H1 (cell line): ENCODE results near the gene F5. TPM values are rescaled to one million over a fixed set of nuclear protein-coding genes. Genes with fewer than 3 reads are reported as not detected.
A peak's percentile ranks its signal among the peaks of the same experiment; 100 is the strongest.

Experiments
- CTCF ChIA-PET: fragments of 300-600 bp; sonication (Branson Sonifier 250); formaldehyde crosslinking; loops from one replicate; lab custom pipeline; 2021; ENCODE audit not compliant: partially characterized antibody; lab: Charles Lee
- POLR2A ChIA-PET: fragments of 300-600 bp; sonication (Branson Sonifier 250); formaldehyde crosslinking; loops from one replicate; lab custom pipeline; 2021; ENCODE audit warnings: inconsistent platforms; ENCODE audit not compliant: partially characterized antibody; lab: Charles Lee
- DNase-seq, 2 experiments: peaks; one replicate each; pipeline versions ENCODE4 v3.0.0 to v3.0.0-alpha.2; 2010 to 2022; ENCODE audit warnings: low spot score in 2 of 2, low read depth in 1 of 2, mixed read lengths in 1 of 2
- FAIRE-seq: peaks from 2 replicates; lab custom pipeline; 2011; peaks lifted over from hg19 to GRCh38; lab: Jason Lieb, UNC
- H2AFZ ChIP-seq: 2 replicates; pipeline ENCODE4 v1.8.1; 2012; ENCODE audit warnings: low read length, inconsistent platforms
- H2AK5ac ChIP-seq: 2 replicates; pipeline ENCODE4 v1.6.1; 2013; ENCODE audit warnings: low read depth, low read length
- H2BK120ac ChIP-seq: replicated peaks from 2 replicates; pipeline ENCODE3; 2013; ENCODE audit warnings: low read depth, low read length, inconsistent platforms
- H2BK12ac ChIP-seq: 2 replicates; pipeline ENCODE4 v1.6.1; 2013; ENCODE audit warnings: low read depth, low read length
- H2BK15ac ChIP-seq: 2 replicates; pipeline ENCODE4 v1.6.1; 2013; ENCODE audit warnings: low read length
- H2BK20ac ChIP-seq: 2 replicates; pipeline ENCODE4 v1.6.1; 2013; ENCODE audit warnings: low read length
- H2BK5ac ChIP-seq: 2 replicates; pipeline ENCODE4 v1.6.1; 2013; ENCODE audit warnings: low read depth, low read length
- H3K14ac ChIP-seq: 2 replicates; pipeline ENCODE4 v1.6.1; 2013; ENCODE audit warnings: inconsistent platforms; ENCODE audit not compliant: insufficient read length
- H3K18ac ChIP-seq: 2 replicates; pipeline ENCODE4 v1.6.1; 2013; ENCODE audit warnings: low read length; ENCODE audit errors: extremely low read depth
- H3K23ac ChIP-seq: 2 replicates; pipeline ENCODE4 v1.6.1; 2013; ENCODE audit warnings: inconsistent platforms; ENCODE audit not compliant: insufficient read length
- H3K23me2 ChIP-seq: 2 replicates; pipeline ENCODE4 v1.6.1; 2013; ENCODE audit warnings: low read depth, low read length
- H3K27ac ChIP-seq: 2 replicates; pipeline ENCODE4 v1.6.1; 2011; ENCODE audit warnings: low read depth, low read length, inconsistent platforms
- H3K27me3 ChIP-seq, 4 experiments: replicated peaks in 1 of 4; 1 replicate in 1 of 4; 2 replicates in 3 of 4; pipeline versions ENCODE4 v1.6.1 to v1.8.1; 2011 to 2013; ENCODE audit warnings: low read length in 3 of 4, mild to moderate bottlenecking in 3 of 4, inconsistent platforms in 2 of 4, mixed read lengths in 2 of 4, moderate library complexity in 1 of 4; ENCODE audit not compliant: control insufficient read depth in 3 of 4, insufficient read depth in 3 of 4; ENCODE audit errors: extremely low read depth in 1 of 4
- H3K36me3 ChIP-seq, 4 experiments: 2 replicates each; pipeline versions ENCODE4 v1.6.1 to v1.8.1; 2011 to 2013; ENCODE audit warnings: mild to moderate bottlenecking in 4 of 4, low read length in 3 of 4, moderate library complexity in 2 of 4, control low read depth in 1 of 4, inconsistent platforms in 1 of 4; ENCODE audit not compliant: insufficient read depth in 4 of 4, control insufficient read depth in 2 of 4
- H3K4ac ChIP-seq: replicated peaks from 2 replicates; pipeline ENCODE3; 2013; ENCODE audit warnings: low read length, low read depth, mixed read lengths, inconsistent platforms; ENCODE audit not compliant: insufficient read length
- H3K4me1 ChIP-seq, 4 experiments: replicated peaks in 1 of 4; 1 replicate in 1 of 4; 2 replicates in 3 of 4; pipeline versions ENCODE4 v1.6.1 to v1.8.1; 2011 to 2013; ENCODE audit warnings: low read length in 3 of 4, inconsistent platforms in 2 of 4, mixed read lengths in 1 of 4; ENCODE audit not compliant: insufficient read depth in 4 of 4, control insufficient read depth in 3 of 4
- H3K4me2 ChIP-seq, 2 experiments: 2 replicates each; pipeline versions ENCODE4 v1.6.1 to v1.8.1; 2011 to 2013; ENCODE audit warnings: low read depth in 2 of 2, low read length in 2 of 2, control low read depth in 1 of 2, inconsistent platforms in 1 of 2, mild to moderate bottlenecking in 1 of 2; ENCODE audit not compliant: insufficient read depth in 1 of 2
- H3K4me3 ChIP-seq, 4 experiments: fragments of 200-600, 300-600 bp in 1 of 4; sonication (generic), shearing (Covaris generic), sonication (Bioruptor Twin) in 1 of 4; 2 replicates each; pipeline versions ENCODE4 v1.5.1 to v1.8.1; 2011 to 2016; ENCODE audit warnings: low read length in 4 of 4, low read depth in 3 of 4, control low read depth in 2 of 4, inconsistent platforms in 2 of 4, mild to moderate bottlenecking in 2 of 4, mixed read lengths in 1 of 4, moderate library complexity in 1 of 4; ENCODE audit not compliant: insufficient read depth in 2 of 4; ENCODE audit errors: extremely low read depth in 1 of 4
- H3K56ac ChIP-seq: replicated peaks from 2 replicates; pipeline ENCODE3; 2013; ENCODE audit warnings: low read depth, mild to moderate bottlenecking, mixed read lengths, low read length, inconsistent platforms; ENCODE audit not compliant: insufficient read length
- H3K79me1 ChIP-seq: 2 replicates; pipeline ENCODE4 v1.6.1; 2013; ENCODE audit warnings: low read depth, low read length, control low read depth
- H3K79me2 ChIP-seq, 2 experiments: 2 replicates each; pipeline versions ENCODE4 v1.6.1 to v1.8.1; 2012 to 2013; ENCODE audit warnings: low read length in 2 of 2, mild to moderate bottlenecking in 2 of 2, inconsistent platforms in 1 of 2; ENCODE audit not compliant: insufficient read depth in 2 of 2, control insufficient read depth in 1 of 2
- H3K9ac ChIP-seq, 4 experiments: replicated peaks in 1 of 4; 1 replicate in 1 of 4; 2 replicates in 3 of 4; pipeline versions ENCODE4 v1.6.1 to v1.8.1; 2011 to 2013; ENCODE audit warnings: low read depth in 3 of 4, low read length in 3 of 4, control low read depth in 2 of 4, mild to moderate bottlenecking in 2 of 4, moderate library complexity in 2 of 4, inconsistent platforms in 1 of 4; ENCODE audit errors: extremely low read depth in 1 of 4
- H3K9me3 ChIP-seq, 2 experiments: 2 replicates each; pipeline versions ENCODE4 v1.6.1 to v1.8.1; 2012 to 2013; ENCODE audit warnings: mild to moderate bottlenecking in 2 of 2, moderate library complexity in 2 of 2, control low read depth in 1 of 2, inconsistent platforms in 1 of 2, low read depth in 1 of 2, low read length in 1 of 2, mixed read lengths in 1 of 2; ENCODE audit not compliant: insufficient read depth in 2 of 2
- H4K20me1 ChIP-seq, 2 experiments: replicated peaks in 1 of 2; 2 replicates each; pipeline versions ENCODE3 to v1.8.1; 2011 to 2013; ENCODE audit warnings: inconsistent platforms in 2 of 2, low read length in 2 of 2, mild to moderate bottlenecking in 1 of 2; ENCODE audit not compliant: insufficient read depth in 2 of 2, control insufficient read depth in 1 of 2
- H4K5ac ChIP-seq: 2 replicates; pipeline ENCODE4 v1.6.1; 2013; ENCODE audit warnings: low read length, low read depth, mixed read lengths, inconsistent platforms; ENCODE audit not compliant: insufficient read length
- H4K8ac ChIP-seq: 2 replicates; pipeline ENCODE4 v1.8.0; 2013; ENCODE audit warnings: mild to moderate bottlenecking, moderate library complexity, low read length, inconsistent platforms; ENCODE audit not compliant: insufficient read depth; ENCODE audit errors: extremely low read depth
- H4K91ac ChIP-seq: replicated peaks from 2 replicates; pipeline ENCODE3; 2013; ENCODE audit warnings: low read length, mixed read lengths, inconsistent platforms; ENCODE audit not compliant: insufficient read length
- CBX8 ChIP-seq: fragments of 300-800, 300-1000 bp; sonication (generic); IDR thresholded peaks from 2 replicates; pipeline ENCODE4 v1.7.1; 2016; ENCODE audit warnings: low read depth, low read length, borderline replicate concordance
- GTF2F1 ChIP-seq: IDR thresholded peaks from 2 replicates; pipeline ENCODE4 v1.6.1; 2012; ENCODE audit warnings: low read depth, low read length, improper control_type of control experiment, borderline replicate concordance
- KDM1A ChIP-seq: fragments of 200-600, 300-600 bp; sonication (generic); IDR thresholded peaks from 2 replicates; pipeline ENCODE4 v1.7.1; 2016; ENCODE audit warnings: mild to moderate bottlenecking, low read length, borderline replicate concordance
- KDM5A ChIP-seq: fragments of 200-600 bp; IDR thresholded peaks from 2 replicates; pipeline ENCODE4 v1.7.1; 2012; ENCODE audit warnings: mild to moderate bottlenecking, low read length, inconsistent platforms, mixed read lengths
- PHF8 ChIP-seq: fragments of 200-600 bp; sonication (generic); conservative IDR thresholded peaks from 2 replicates; pipeline ENCODE4 v1.7.1; 2012; ENCODE audit warnings: low read depth, mild to moderate bottlenecking, inconsistent platforms, low read length, moderate library complexity
- POU5F1 ChIP-seq: IDR thresholded peaks from 2 replicates; pipeline ENCODE4 v1.6.1; 2011; ENCODE audit warnings: low read depth, mild to moderate bottlenecking, low read length, moderate library complexity
- RFX5 ChIP-seq: IDR thresholded peaks from 2 replicates; pipeline ENCODE4 v1.6.1; 2011; ENCODE audit warnings: low read depth, low read length, improper control_type of control experiment, borderline replicate concordance
- SIRT6 ChIP-seq: IDR thresholded peaks from one replicate; pipeline ENCODE4 v1.7.1; 2012; ENCODE audit warnings: low read length, inconsistent platforms
- SP2 ChIP-seq: IDR thresholded peaks from 2 replicates; pipeline ENCODE4 v1.6.1; 2012; ENCODE audit warnings: mild to moderate bottlenecking, low read length, inconsistent platforms
- TEAD4 ChIP-seq: IDR thresholded peaks from 2 replicates; pipeline ENCODE4 v1.6.1; 2012; ENCODE audit warnings: low read depth, low read length, inconsistent platforms, mixed read lengths
- YY1 ChIP-seq: IDR thresholded peaks from 2 replicates; pipeline ENCODE4 v1.6.1; 2011; ENCODE audit warnings: low read depth, mild to moderate bottlenecking, low read length
- WGBS, 2 experiments: shearing (Covaris generic) in 1 of 2; methylation state at CpG; one replicate each; pipeline versions ENCODE4 v1.1.6 to v1.1.7; 2013 to 2015; ENCODE audit warnings: low lambda C conversion rate in 2 of 2, mixed read lengths in 2 of 2, inconsistent platforms in 1 of 2, low coverage in 1 of 2, missing lambda C conversion rate in 1 of 2; ENCODE audit not compliant: insufficient replicate concordance in 2 of 2, insufficient coverage in 1 of 2, insufficient read length in 1 of 2; ENCODE audit errors: extremely low coverage in 1 of 2, missing lambda C conversion rate in 1 of 2; 5-methylcytosine and 5-hydroxymethylcytosine counted together
- polyA plus RNA-seq, 7 experiments: library from polyadenylated mRNA; depleted of rRNA in 3 of 7; stranded (reverse) in 5 of 7; unstranded in 2 of 7; fragments of >200 nt in 5 of 7; fragments of 200-250 nt in 2 of 7; gene quantifications; 1 replicate in 5 of 7; 2 replicates in 1 of 7; 4 replicates in 1 of 7; pipeline versions ENCODE4 v1.2.1 to v1.2.3, GENCODE V29; 2011 to 2013; ENCODE audit warnings: missing spikeins in 2 of 7, mixed read lengths in 2 of 7
- total RNA-seq: library from RNA; stranded (reverse); fragmentation: NEBNext Ultra II Directional; extraction: Animal tissue kit (Norgen Biotek cat#: 25700); gene quantifications from 2 replicates; pipeline ENCODE4 v1.2.1, GENCODE V29; 2021
- TF ChIP-seq, protein P1 (sequence below): IDR thresholded peaks from 2 replicates; pipeline ENCODE4 v1.6.1; 2012; ENCODE audit warnings: inconsistent platforms

F5 gene
- total and polyA plus RNA-seq, 2 of the 8 experiments (the other 6 are each of a cell fraction or from before 2014, with no cell fraction given) = 0.04 to 0.06 TPM

DNA sequence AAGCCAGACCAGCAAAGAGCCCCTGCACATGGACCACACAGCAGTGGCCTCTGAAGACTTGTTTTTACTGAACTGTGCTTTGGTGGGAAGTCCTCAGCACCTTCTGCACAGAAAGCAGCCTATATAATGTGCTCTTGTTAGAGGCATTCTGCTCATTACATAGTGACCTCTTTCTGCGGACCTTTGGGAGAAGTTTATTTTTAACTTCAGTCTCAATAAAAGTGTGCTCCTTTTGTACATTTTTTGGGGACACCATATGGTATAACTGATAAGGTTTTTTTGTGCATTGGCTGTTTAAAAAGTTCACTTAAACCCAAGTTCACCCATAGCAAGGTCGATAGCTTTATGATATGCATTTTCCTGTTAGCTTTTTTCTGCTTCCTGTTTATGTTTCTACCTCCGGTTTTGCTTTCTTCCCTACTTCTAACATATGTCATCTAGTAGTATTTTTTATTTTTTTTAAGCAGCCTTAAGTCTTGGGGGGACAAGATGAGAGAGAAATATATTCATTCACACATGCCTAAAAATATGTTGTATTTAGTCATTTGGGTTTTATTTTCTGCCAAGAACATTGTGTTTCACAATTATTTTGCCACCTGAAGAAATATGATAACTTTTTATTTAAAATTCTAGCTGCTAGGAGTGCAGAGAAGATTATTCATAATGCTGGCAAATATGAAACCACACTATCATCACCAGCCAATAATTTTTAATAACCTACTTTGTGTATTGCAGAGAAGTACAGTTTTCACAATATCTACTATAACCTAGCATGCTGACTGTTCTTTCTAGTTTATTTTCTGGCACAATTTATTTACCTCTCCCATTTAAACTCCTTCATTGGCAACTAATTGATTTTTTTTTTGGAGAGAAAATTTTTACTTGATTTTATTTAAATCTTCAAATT lies 77.6 kb downstream of the F5 start:
- Histone ChIP-seq H4K91ac (no peak overlapping the region), H3K36me3 (no peaks in the 10 kb centered on the region), H3K4me3 (no peak overlapping the region), H3K9ac (no peak overlapping the region), H3K23me2 (no peaks in the 10 kb centered on the region), H2BK120ac (no peak overlapping the region), H3K4me1 (no peaks in the 10 kb centered on the region), H3K9me3 (no peaks in the 10 kb centered on the region), H3K27me3 (no peaks in the 10 kb centered on the region), H3K18ac (no peak overlapping the region), H4K8ac (no peak overlapping the region), H3K27ac (no peak overlapping the region), H2BK15ac (no peak overlapping the region), H2AFZ (0 out of 2 replicates have a peak overlapping the region, but pooled peaks have one; percentile 31), H3K79me1 (no peaks in the 10 kb centered on the region), H2BK12ac (no peak overlapping the region), H3K4ac (no peak overlapping the region), H2BK5ac (no peak overlapping the region), H3K56ac (no peak overlapping the region), H2BK20ac (no peak overlapping the region), H3K4me2 (no peak overlapping the region), H3K14ac (no peak overlapping the region), H3K23ac (no peak overlapping the region), H4K5ac (no peak overlapping the region), H2AK5ac (no peak overlapping the region), H4K20me1 (no peaks in the 10 kb centered on the region), H3K79me2 (no peaks in the 10 kb centered on the region)
- POLR2A ChIA-PET = no interaction called here
- DNase-seq = no peak
- CTCF ChIA-PET = interaction anchor here (1.4 kb wide), 1 partner anchor 1056 kb away, joined by 3 read pairs; no protein-coding TSS in a partner anchor
- 90% methylated on average over 3 of the region's 3 CpGs; no CpG with 5 or more reads in 1 of the 2 experiments for WGBS, 2 experiments
- FAIRE-seq = no peak
- no peak for TF ChIP-seq SIRT6
- no peak for TF ChIP-seq YY1
- TF ChIP-seq TEAD4 = no peak
- TF ChIP-seq KDM1A = no peak
- TF ChIP-seq, protein P1, sequence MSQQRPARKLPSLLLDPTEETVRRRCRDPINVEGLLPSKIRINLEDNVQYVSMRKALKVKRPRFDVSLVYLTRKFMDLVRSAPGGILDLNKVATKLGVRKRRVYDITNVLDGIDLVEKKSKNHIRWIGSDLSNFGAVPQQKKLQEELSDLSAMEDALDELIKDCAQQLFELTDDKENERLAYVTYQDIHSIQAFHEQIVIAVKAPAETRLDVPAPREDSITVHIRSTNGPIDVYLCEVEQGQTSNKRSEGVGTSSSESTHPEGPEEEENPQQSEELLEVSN = no peak
- TF ChIP-seq PHF8 = no peak
- no peak for TF ChIP-seq RFX5
- TF ChIP-seq POU5F1 = no peak
- TF ChIP-seq CBX8 = no peak
- no peak for TF ChIP-seq GTF2F1
- no peak for TF ChIP-seq KDM5A
- no peak for TF ChIP-seq SP2
